ENCODE results near the gene SKOR2. TPM values are rescaled to one million over a fixed set of nuclear protein-coding genes. Genes with fewer than 3 reads are reported as not detected.

The SKOR2 gene
- total RNA-seq, 1 experiment from 2014 or later, result not detected

Small RNAs within 50 kb of the gene (small RNA-seq; reads per million reads assigned to genes)
- 0 reads per million in 2 experiments for gene RNU6-1131P

Other genes with a start within 250 kb of the SKOR2 start
- not detected in 2 replicates for gene ELOA2, start 216.0 kb downstream of the SKOR2 start, total RNA-seq (2014; rRNA removed; shearing (Covaris generic))
- 12.4 and 17.0 TPM in 2 replicates for gene HDHD2, start 101.2 kb downstream of the SKOR2 start, total RNA-seq (2014; rRNA removed; shearing (Covaris generic))
- 31.2 and 31.7 TPM in 2 replicates for gene IER3IP1, start 75.3 kb downstream of the SKOR2 start, total RNA-seq (2014; rRNA removed; shearing (Covaris generic))

Measured in NCI-H460 (cell line).